DND-41 (cell line): ENCODE results near the gene CLEC10A.

ENCODE experiments used
- EZH2 ChIP-seq: IDR thresholded peaks from 3 replicates; pipeline ENCODE4 v1.6.1; 2012; ENCODE audit warnings: borderline replicate concordance, low read depth, mild to moderate bottlenecking, moderate library complexity, low read length, inconsistent platforms; ENCODE audit not compliant: severe bottlenecking
- TF ChIP-seq, protein P1 (sequence below): IDR thresholded peaks from 2 replicates; pipeline ENCODE4 v1.5.1; 2012; ENCODE audit warnings: borderline replicate concordance, low read length, moderate library complexity, mild to moderate bottlenecking; ENCODE audit not compliant: poor library complexity, severe bottlenecking; ENCODE audit errors: extremely low read depth

DNA sequence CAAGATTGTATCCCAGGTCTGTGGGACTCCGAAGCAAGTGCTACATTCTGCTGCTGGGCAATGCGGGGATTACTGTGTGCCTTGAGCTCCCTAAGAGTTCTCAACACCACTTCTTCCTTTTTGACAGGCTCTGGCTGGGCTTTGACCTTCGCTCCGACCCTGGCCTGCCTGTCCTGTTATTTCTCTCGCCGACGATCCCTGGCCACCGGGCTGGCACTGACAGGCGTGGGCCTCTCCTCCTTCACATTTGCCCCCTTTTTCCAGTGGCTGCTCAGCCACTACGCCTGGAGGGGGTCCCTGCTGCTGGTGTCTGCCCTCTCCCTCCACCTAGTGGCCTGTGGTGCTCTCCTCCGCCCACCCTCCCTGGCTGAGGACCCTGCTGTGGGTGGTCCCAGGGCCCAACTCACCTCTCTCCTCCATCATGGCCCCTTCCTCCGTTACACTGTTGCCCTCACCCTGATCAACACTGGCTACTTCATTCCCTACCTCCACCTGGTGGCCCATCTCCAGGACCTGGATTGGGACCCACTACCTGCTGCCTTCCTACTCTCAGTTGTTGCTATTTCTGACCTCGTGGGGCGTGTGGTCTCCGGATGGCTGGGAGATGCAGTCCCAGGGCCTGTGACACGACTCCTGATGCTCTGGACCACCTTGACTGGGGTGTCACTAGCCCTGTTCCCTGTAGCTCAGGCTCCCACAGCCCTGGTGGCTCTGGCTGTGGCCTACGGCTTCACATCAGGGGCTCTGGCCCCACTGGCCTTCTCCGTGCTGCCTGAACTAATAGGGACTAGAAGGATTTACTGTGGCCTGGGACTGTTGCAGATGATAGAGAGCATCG lies 41.8 kb downstream of the CLEC10A start:
- TF ChIP-seq, protein P1, sequence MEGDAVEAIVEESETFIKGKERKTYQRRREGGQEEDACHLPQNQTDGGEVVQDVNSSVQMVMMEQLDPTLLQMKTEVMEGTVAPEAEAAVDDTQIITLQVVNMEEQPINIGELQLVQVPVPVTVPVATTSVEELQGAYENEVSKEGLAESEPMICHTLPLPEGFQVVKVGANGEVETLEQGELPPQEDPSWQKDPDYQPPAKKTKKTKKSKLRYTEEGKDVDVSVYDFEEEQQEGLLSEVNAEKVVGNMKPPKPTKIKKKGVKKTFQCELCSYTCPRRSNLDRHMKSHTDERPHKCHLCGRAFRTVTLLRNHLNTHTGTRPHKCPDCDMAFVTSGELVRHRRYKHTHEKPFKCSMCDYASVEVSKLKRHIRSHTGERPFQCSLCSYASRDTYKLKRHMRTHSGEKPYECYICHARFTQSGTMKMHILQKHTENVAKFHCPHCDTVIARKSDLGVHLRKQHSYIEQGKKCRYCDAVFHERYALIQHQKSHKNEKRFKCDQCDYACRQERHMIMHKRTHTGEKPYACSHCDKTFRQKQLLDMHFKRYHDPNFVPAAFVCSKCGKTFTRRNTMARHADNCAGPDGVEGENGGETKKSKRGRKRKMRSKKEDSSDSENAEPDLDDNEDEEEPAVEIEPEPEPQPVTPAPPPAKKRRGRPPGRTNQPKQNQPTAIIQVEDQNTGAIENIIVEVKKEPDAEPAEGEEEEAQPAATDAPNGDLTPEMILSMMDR = peak; percentile 25
- TF ChIP-seq EZH2 = no peak
